BLaER1 treated with 17β-estradiol and CSF1 and Interleukin-3, amounts not matched to agents 10 nM and 100 nM (cell line): ENCODE measurements around the gene NRCAM.

Source experiments
- H3K27ac ChIP-seq, 11 experiments: shearing (Covaris generic); formaldehyde crosslinking; 2 replicates each; pipeline ENCODE4 v1.8.1; 2022
- H3K27me3 ChIP-seq, 11 experiments: shearing (Covaris generic); formaldehyde crosslinking; 2 replicates each; pipeline ENCODE4 v1.8.1; 2022
- H3K36me3 ChIP-seq, 11 experiments: shearing (Covaris generic); formaldehyde crosslinking; 2 replicates each; pipeline ENCODE4 v1.8.1; 2022
- H3K4me1 ChIP-seq, 10 experiments: shearing (Covaris generic); formaldehyde crosslinking; 2 replicates each; pipeline ENCODE4 v1.8.1; 2022
- H3K4me2 ChIP-seq, 11 experiments: shearing (Covaris generic); formaldehyde crosslinking; 2 replicates each; pipeline ENCODE4 v1.8.1; 2022
- H3K4me3 ChIP-seq, 10 experiments: shearing (Covaris generic); formaldehyde crosslinking; 2 replicates each; pipeline ENCODE4 v1.8.1; 2022
- H3K9ac ChIP-seq, 11 experiments: shearing (Covaris generic); formaldehyde crosslinking; 2 replicates each; pipeline ENCODE4 v1.8.1; 2022
- H3K9me3 ChIP-seq, 11 experiments: shearing (Covaris generic); formaldehyde crosslinking; replicated peaks in 1 of 11; 2 replicates each; pipeline ENCODE4 v1.8.1; 2022
- H4K20me1 ChIP-seq, 11 experiments: shearing (Covaris generic); formaldehyde crosslinking; 2 replicates each; pipeline ENCODE4 v1.8.1; 2022
- Cebpa-rat ChIP-seq, 11 experiments: shearing (Covaris generic); IDR thresholded peaks; 2 replicates each; pipeline ENCODE4 v1.8.1; 2022

NRCAM gene

DNA sequence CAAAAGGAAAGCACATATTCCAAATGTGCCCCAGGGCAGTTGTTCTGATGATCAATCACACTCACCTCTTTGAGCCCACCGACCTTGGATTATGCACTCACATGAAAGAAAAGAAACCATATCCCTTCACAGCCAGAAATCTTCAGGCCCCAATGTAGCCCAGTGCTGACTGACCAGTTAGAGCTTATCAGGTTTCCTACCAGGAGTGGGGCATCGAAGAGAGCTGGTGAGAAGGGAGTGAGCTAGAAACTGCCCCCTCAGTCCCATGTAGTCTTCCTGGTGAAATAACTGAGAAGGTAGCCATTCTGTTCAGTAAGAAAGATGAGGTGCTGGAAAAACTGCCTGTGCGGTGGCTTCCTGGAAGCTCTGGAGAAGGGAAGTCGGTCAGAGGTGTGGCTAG, 32.2 kb downstream of the NRCAM start:
- Histone ChIP-seq H3K9ac (no peak overlapping the region), H3K4me1 (peaks cover 22 to 38% (median 30%) of the 10 kb centered on the region in 10 experiments), H3K4me3 (no peak overlapping the region), H3K36me3 (no peaks in the 10 kb centered on the region), H3K27ac (no peak overlapping the region), H3K4me2 (no peak overlapping the region), H4K20me1 (no peaks in the 10 kb centered on the region), H3K27me3 (peaks cover 0 to 30% (median 3%) of the 10 kb centered on the region in 11 experiments; a peak in 6 of 22 replicates), H3K9me3 (no peaks in the 10 kb centered on the region)
- no peak for TF ChIP-seq Cebpa-rat (IDR thresholded peaks at IDR 0.05)

DNA sequence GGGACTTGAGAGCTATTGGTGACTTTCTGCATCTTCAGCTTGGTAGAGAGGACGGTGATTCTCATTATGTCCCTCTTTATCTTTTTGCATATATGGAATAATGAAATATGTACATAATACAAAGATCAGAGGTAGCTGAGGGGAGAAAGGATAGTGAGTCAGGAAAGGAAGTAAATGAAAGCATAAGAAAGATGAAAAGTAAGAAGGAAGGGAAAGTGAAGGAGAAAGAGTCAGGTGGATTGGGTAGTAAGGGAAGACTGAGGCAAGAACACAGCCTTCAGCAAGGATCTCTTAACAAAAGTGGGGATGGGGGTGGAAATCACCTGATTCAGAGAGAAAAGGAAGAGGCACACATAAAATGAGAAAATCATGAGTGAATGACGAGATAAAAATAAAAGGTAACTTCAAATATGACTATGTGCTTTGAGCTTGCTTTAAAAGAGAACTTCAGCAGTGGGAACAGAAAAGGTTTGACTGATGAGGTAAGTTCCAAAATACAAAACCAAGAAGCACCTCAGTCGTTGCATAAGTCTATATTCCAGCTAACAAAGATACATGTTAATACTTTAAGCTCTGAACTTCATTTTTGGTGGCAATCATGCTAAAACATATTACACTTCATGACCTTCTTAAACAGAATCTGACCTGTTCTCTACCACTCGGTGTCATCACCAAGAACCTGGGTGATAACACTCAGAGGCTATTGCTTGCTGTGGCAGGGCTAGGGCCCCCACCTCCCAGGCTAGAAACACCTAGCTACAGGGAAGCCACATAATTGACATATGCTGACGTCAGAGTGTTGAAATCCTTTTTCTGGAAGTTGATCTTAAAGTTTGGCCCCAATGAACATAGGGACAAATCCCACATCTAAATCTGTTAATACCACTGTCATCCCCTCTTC, 32.9 kb downstream of the NRCAM start:
- peaks cover 29 to 45% (median 36%) of the 10 kb centered on the region in 10 experiments for H3K4me1 ChIP-seq
- H3K9ac ChIP-seq: no peak overlapping the region
- no peaks in the 10 kb centered on the region for H3K9me3 ChIP-seq
- no peak overlapping the region for H3K27ac ChIP-seq
- H3K27me3 ChIP-seq: peaks cover 0 to 30% (median 3%) of the 10 kb centered on the region in 11 experiments; a peak in 6 of 22 replicates
- no peaks in the 10 kb centered on the region for H4K20me1 ChIP-seq
- no peaks in the 10 kb centered on the region for H3K36me3 ChIP-seq
- no peak for TF ChIP-seq Cebpa-rat (IDR thresholded peaks at IDR 0.05)
- H3K4me2 ChIP-seq: 0 out of 22 replicates have a peak overlapping the region, but pooled peaks of 2 of the 11 experiments have one; percentile 6 to 21
- H3K4me3 ChIP-seq: no peak overlapping the region

DNA sequence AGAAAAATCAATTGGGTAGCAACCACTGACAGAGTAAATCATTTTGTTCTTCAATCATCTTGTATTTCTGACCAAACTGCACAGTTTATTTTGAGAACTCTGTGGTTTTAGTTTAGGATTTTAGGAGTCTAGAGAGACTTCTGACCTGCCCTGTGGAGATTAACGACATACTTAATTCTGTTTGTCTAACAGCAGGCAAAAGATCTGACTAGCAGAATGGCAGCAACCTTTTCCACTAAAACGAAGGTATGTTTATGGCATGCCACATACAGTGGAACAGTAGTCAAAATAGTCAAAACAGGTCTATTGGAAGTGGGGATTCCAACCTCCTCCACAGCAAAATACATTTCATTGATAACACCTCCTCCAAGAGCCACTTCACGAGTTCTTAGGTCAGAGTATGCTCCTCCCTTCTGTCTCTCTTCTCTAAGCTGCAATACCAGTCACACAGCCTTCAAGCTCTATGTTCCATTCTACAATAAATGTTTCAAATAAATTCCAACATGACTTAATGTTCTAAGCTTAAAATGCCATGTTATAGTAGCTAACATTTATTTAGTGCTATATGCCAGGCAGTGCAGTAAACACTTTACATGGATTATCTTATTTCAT, 34.4 kb downstream of the NRCAM start:
- Histone ChIP-seq H3K27me3 (peaks cover 0 to 35% (median 3%) of the 10 kb centered on the region in 11 experiments; a peak in 6 of 22 replicates), H3K4me3 (no peak overlapping the region), H3K4me2 (peak overlapping the region in 8 of 11 experiments; percentile 4 to 96 (median 86); a peak in 14 of 22 replicates), H3K9me3 (no peaks in the 10 kb centered on the region), H4K20me1 (no peaks in the 10 kb centered on the region), H3K9ac (no peak overlapping the region), H3K27ac (no peak overlapping the region; a peak in 1 of 22 replicates), H3K4me1 (peaks cover 44 to 60% (median 52%) of the 10 kb centered on the region in 10 experiments), H3K36me3 (no peaks in the 10 kb centered on the region)
- TF ChIP-seq Cebpa-rat (IDR thresholded peaks at IDR 0.05): no peak

DNA sequence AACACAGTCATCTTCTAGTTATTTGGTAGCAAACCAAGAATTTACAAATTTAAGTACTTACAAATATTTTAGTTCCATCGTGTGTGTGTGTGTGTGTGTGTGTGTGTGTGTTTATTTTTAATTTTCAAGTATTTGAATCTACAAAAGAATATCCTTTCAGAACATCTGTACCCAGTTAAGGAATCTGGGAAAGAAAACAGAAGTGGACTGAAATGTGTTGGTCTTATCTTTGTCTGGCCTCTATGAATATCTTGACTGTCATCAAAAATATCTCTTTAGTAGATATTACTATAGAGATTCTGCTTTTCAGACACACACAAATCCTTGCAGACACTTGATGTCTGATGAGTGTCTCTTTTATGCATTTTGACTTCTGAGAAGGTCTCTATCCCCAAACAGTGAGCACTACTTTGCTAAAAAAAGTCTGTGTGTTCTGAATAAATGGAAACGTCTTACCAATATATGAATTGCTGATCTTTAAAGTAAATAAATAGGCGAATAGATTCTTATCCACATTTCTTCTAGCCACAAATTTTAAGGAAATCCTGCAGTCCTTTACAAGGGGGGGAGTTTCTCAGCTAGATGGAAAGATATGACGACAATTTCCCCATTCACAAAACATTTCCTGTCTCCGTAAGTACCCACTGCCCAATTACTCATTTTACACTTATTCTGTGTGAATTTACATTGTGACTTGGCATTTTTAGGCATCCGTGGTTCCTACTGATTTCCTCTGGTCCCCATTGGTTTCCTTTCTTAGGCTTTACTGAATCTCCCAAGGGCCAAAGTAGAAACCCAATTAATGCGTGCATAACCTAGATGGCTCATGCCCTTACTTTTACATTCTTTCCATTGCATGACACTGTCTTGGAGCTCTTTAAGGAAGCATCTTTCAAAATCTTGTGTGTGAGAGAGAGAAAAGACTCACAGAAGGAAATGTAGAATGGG, 36.0 kb downstream of the NRCAM start:
- Histone ChIP-seq H3K4me2 (peak overlapping the region; percentile 64 to 96 (median 88)), H3K27me3 (peaks cover 0 to 35% (median 3%) of the 10 kb centered on the region in 11 experiments; a peak in 6 of 22 replicates), H3K9ac (peak overlapping the region in 2 of 11 experiments; percentile 32 to 47; a peak in 2 of 22 replicates), H3K4me1 (peaks cover 59 to 76% (median 67%) of the 10 kb centered on the region in 10 experiments), H3K36me3 (no peaks in the 10 kb centered on the region), H4K20me1 (no peaks in the 10 kb centered on the region), H3K27ac (peak overlapping the region in 9 of 11 experiments; percentile 29 to 89 (median 64); a peak in 15 of 22 replicates), H3K4me3 (no peak overlapping the region), H3K9me3 (no peaks in the 10 kb centered on the region)
- TF ChIP-seq Cebpa-rat (IDR thresholded peaks at IDR 0.05): no peak

DNA sequence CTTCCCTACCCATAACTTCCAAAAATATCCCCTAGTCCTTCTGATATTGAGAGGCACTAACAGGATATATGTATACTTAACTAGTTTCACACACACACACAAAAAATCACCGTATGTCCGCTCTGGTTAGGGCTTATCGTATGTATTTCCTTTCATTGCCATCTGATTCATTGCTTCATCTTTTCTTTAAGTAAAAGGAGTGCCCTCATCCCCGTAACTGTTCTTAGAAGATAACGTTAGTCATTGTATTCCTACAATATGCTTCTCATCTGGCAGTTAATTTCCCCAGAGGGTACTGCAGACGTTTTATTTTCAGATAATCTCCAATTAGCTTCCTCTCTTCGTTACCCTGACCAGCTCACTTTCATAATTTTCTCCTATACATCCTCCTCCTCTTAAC, 37.3 kb downstream of the NRCAM start:
- TF ChIP-seq Cebpa-rat (IDR thresholded peaks at IDR 0.05): no peak
- H3K4me3 ChIP-seq: peak overlapping the region in 1 of 10 experiments; percentile 12; a peak in 1 of 20 replicates
- peak overlapping the region in 4 of 11 experiments; percentile 0 to 47 (median 10); a peak in 3 of 22 replicates for H3K9ac ChIP-seq

DNA sequence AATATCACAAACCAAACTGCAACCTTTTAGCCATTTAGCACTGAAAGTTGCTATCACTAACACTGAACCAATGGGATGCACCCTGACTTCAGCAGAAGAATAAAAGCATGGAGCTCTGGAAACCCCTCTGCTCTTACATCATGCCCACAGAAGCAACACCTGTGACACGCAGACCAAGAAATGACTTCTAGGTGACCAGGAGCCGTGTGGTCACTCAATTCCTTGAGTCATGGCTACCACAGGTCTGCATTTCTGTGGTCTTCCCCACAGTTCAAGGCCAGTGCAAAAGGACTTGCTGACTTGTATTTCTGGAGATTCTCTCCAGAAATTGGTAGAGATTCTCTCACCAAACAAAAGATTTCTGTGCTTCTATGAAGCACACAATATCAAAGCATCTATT, 38.3 kb downstream of the NRCAM start:
- Histone ChIP-seq H3K27ac (peak overlapping the region in 8 of 11 experiments; percentile 19 to 93 (median 86); a peak in 12 of 22 replicates), H3K9me3 (peaks cover 0 to 4% (median 0%) of the 10 kb centered on the region in 11 experiments; a peak in 3 of 22 replicates), H3K4me1 (peaks cover 79 to 91% (median 86%) of the 10 kb centered on the region in 10 experiments), H3K36me3 (no peaks in the 10 kb centered on the region), H3K27me3 (peaks cover 0 to 20% (median 3%) of the 10 kb centered on the region in 11 experiments; a peak in 5 of 22 replicates), H4K20me1 (no peaks in the 10 kb centered on the region), H3K4me3 (no peak overlapping the region), H3K4me2 (peak overlapping the region; percentile 79 to 96 (median 88)), H3K9ac (peak overlapping the region in 3 of 11 experiments; percentile 4 to 47 (median 29); a peak in 2 of 22 replicates)
- TF ChIP-seq Cebpa-rat (IDR thresholded peaks at IDR 0.05): no peak

More for the DNA sequence above, 37.3 kb downstream of the NRCAM start:
- Histone ChIP-seq H4K20me1 (no peaks in the 10 kb centered on the region), H3K27me3 (peaks cover 0 to 30% (median 3%) of the 10 kb centered on the region in 11 experiments; a peak in 6 of 22 replicates), H3K9me3 (no peaks in the 10 kb centered on the region), H3K4me2 (peak overlapping the region; percentile 64 to 96 (median 88)), H3K27ac (peak overlapping the region in 7 of 11 experiments; percentile 9 to 89 (median 84); a peak in 13 of 22 replicates), H3K4me1 (peaks cover 72 to 89% (median 80%) of the 10 kb centered on the region in 10 experiments), H3K36me3 (no peaks in the 10 kb centered on the region)

DNA sequence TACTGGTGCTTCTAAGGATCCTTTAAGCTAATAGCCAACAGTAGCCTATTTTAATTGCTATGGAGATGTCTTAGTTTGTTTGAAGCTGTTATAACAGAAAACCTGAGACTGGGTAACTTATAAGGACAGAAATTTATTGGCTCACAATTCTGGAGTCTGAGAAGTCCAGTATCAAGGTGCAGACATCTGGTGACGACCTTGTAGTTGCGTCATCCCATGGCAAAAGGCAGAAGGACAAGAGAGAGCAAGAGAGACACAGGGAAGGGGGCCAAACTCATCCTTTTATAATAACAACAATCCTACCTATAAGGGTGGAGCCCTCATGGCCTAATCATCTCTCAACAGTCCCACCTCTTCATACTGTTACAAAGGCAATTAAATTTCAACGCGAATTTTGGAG, 39.1 kb downstream of the NRCAM start:
- Histone ChIP-seq H3K27me3 (peaks cover 0 to 12% (median 3%) of the 10 kb centered on the region in 11 experiments; a peak in 4 of 22 replicates), H3K4me1 (peaks cover 79 to 88% (median 85%) of the 10 kb centered on the region in 10 experiments), H3K9ac (peak overlapping the region in 9 of 11 experiments; percentile 68 to 79 (median 71); a peak in 14 of 22 replicates), H3K4me3 (peak overlapping the region in 2 of 10 experiments; percentile 25 to 35; a peak in 2 of 20 replicates), H4K20me1 (no peaks in the 10 kb centered on the region), H3K36me3 (no peaks in the 10 kb centered on the region), H3K9me3 (peaks cover 0 to 8% (median 0%) of the 10 kb centered on the region in 11 experiments; a peak in 3 of 22 replicates), H3K27ac (peak overlapping the region; percentile 66 to 93 (median 84); a peak in 21 of 22 replicates), H3K4me2 (peak overlapping the region; percentile 79 to 96 (median 88))
- TF ChIP-seq Cebpa-rat (IDR thresholded peaks at IDR 0.05): peak in 2 of 11 experiments; percentile 16 to 53; a peak in 3 of 22 replicates
